Stimulated activated CD4-positive, alpha-beta T cell treated with anti-CD3 and anti-CD28 coated beads, Interleukin-2, amount 100 ng/mL, for 4 hours (primary cell): ENCODE results near the gene VIPR2.

Experiments used
- DNase-seq: peaks from one replicate; pipeline ENCODE4 v3.0.0-alpha.2; 2020; ENCODE audit warnings: low read depth

The VIPR2 gene

DNA sequence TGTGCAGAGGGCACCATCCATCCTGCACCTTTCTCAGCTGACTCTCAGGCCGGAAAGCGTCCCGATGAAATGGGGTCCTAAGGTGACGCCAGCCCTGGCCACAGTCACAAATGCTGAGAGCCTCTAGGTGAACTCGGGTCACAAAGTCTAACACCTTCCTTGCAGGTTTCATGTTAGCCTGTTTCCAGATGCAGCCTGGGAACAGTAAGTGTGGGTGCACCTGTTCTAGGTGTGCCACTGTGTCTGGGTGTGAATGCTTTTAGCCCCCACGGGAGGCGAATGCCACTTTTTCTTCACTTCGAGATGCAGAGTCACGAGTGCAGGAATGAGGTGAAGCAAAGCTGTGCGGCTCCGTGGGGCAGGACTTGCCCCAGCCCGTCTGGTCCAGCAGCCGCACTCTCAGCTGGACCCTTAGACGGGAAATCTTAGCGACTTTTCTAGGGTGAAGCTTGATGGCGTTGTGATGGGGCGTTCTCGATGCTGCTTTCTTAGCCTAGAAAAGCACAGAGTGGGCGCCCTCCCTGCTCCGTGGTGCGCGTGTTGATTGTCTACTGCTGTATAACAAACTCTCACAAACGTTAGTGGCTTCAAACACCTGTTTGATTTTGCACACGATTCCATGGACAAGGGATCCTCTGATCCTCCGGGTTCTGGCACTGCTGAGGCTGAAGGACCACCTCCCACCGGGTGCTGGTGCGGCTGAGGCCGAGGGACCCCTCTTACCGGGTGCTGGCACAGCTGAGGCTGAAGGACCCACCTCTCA is 13.6 kb upstream of the VIPR2 start:
- DNase-seq = no peak

DNA sequence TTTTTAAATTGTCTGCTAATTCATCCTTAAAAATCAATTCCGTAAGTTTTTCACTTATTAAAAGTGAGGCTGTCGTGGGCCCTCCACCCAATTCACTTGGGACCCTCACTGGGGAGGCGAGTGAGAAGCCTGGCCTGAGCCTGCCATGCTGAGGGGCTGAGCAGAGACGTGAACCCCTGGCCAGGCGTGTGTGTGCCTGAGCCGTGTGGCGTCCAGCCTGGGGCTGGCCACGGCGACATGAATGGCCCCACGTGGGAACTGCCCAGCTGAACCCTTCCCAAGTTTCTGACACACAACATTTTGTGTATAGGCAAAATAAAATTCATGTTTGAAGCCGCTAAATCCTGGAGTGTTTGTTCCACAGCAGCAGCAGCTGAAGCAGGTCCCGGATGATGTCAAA is 13.0 kb upstream of the VIPR2 start:
- DNase-seq = no peak

DNA sequence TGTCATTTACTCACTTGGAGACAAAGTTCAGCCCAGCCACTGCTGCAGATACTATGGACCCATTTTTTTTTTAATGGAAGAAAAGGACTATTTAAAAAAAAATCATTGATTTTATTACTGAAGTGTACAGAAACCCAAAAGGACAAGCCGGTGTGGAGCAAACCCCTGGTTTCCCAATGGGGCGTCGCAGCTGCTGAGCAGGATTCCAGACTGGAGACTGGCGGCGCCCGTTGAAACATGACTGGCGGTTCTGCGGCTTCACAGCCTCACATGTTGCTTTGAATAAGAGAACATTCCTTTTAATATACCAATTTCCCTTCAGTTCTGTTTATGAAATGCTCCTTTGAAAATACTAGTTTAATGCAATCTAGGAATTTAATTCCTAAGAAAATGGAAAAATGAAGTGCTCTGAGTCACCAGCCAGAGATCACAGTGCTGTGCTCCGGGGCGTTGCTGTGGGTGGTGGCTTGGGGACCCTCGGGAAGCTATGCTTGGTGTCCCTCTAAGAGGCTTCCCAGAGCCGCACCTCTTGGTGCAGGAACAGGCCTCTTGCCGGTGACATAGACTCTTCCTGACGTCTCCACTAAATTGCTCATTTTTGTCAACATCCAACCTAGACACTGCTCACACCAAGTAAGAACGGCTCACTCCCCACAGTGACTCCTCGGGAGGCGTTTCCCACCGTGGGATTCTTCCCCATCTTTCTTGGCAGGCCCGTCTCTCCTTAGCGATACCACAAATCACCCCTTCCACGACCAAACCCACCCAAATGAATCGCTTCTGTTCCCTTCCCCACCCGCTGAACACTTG is 12.0 kb upstream of the VIPR2 start:
- no peak for DNase-seq

DNA sequence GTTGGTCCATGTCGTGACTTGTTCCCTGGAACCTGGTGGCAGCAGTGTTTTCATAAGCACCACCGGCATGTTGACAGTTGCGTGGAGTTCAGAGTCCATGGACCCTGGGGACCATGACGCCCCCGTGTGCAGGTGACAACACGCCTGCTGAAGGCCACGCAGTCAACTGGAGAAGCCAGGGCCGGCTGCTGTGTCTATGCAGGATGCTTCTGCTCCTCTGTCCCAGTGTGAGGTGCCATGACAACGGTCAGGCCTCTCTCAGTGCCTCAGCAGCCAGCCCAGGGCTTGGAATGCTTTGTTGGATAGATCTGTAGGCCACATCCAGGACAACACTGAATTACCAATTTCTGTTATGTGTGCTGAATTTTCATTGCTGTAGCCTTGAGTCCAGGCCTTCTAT is 10.7 kb upstream of the VIPR2 start:
- DNase-seq = no peak

DNA sequence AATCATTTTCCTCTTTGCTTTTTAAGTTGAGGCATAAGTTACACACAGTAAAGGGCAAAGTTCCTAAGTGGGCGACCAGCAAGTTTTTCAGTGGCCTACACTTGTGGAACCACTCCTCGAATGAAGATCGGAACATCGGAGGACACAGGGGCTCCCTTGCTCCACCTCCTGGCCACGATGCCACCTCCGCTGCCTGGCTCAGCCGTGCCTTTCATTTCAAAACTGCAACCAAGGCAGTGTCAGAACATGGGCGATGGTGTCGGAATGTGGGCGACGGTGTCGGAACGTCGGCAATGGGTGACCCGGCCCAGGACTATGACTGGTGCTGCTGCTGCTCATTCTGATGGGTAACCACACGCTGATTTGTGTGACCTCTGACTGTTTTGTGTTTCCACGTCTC is 9.6 kb upstream of the VIPR2 start:
- DNase-seq = no peak

DNA sequence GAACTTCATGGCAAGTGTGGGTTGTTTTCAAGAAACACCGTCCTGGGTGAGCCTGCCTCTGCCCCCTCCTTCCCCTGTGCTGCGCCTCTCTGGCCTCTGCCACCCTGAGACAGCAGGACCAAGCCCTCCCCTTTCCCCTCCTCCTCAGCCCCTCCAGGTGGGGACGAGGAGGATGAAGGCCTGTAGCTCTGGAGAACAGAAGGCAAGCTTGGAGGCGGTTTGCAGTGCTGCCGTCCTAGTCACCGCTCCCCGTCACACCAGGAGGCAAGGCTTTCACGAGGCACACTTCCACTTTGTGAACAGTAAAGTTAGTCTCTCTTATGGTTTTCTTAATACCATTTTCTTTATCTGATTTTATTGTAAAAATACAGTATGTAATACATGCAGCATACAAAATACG is 8.8 kb upstream of the VIPR2 start:
- DNase-seq = no peak

DNA sequence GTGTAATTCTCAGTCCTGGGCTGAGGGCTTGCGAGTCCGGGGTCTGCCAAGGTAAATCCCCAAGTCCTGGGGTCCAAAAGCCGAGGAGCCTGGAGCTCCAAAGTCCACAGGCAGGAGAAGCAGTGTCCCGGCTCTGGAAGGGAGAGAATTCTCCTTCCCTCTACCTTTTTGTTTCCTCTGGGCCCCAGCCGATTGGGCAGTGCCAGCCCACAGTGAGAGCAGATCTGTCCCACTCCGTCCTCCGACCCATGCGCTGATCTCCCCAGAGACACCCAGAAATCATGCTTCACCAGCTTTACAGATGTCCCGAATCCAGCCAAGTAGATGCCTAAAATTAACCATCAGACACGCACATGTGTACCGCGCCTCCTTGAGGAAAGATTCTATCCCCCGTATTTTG is 8.1 kb upstream of the VIPR2 start:
- no peak for DNase-seq

DNA sequence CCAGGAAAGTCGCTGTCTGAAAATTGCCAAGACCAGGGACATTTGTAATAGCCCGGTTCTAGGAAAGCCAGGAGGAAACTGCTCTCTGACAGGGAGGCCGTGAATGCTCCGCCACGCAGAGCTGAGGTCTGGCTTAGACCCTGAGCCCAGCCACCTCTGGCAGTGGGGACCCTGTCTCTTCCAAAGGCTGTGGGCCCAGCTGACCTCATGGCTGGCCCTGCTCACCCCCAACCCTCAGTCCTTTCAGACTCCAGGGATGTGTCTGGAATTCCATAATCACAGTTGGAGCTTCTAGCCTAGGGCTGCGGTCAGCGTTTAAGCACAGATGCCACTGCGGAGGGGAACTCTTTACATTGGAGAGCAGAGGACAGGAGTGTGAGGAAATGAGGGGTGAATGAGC is 6.6 kb upstream of the VIPR2 start:
- DNase-seq = no peak

DNA sequence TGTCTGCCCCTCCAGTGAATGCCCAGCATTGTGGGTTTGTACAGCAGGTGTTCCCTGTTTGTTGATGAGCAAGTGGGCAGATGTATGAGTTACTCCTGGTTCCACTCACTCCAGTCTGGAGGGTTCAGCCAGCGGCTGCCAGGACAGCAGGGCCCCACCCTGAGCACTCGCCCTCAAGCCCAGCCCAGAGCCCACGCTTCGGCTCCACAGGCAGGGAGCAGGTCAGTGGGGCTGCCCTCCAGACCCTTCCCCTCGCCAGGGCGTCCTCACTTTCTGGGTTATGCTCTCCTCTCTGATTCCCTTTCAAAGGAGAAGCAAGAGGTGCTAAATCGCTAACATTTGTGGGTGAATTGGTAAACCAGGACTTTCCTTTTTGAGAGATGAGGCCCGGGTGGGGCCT is 4.8 kb upstream of the VIPR2 start:
- no peak for DNase-seq

DNA sequence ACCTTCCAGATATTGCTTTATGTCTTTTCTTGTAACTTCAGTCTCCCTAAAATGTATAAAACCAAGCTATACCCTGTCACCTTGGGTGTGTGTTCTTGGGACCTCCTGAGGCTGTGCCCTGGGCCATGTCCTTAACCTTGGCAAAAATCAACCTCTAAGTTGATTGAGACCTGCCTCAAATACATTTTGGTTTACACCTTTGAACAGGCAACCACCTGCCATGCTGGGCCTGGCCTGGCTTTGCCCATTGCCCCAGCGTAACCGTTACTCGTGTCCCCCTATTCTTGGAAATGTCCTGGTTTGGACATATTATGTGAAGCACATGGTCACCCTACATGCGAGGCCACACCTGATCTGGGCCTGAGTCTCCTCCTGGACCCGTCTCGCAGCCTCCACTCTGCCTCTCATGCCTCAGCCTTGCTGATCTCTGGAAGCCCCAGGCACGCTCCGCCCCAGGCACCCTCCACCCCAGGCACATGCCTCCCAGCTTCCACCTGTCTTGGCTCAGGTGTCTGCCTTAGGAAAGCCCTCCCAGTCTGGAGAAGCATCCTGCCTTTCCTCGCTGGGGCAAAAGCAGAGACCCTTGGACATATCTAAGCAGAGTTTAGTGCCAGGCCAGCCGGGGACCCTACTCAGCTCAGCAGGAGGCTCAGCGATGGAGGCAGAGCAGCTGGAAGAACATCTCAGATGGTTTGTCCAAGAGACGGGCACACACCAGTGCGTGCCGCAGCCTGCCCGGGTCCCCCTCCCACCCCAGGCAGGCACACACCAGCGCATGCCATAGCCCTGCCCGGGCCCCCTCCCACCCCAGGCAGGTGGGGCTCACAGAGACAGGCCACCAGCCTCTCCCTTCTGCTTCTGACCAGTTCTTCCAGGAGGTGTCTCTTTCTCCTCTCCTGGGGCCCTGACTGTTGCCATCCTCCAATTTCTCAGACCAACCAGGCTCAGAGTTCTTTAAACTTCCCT is 4.0 kb upstream of the VIPR2 start:
- no peak for DNase-seq

DNA sequence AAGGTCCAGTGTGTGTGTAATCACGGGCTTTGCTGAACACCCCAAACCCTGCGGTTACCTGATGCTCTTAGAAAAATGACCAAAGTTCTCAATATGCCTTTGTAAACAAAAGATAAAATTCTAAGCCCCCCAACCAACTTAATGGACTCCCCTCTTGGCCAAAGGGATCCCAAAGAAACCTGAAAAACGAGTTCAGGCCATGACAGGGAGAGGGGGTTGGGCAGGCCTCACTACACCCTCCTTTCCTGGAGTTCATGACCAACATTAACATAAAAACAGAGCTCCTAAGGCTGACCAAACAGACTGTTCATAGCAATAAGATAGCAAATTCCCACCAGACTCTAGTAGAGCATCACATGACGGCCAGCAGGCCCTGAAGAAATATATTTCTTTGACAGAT is 3.0 kb upstream of the VIPR2 start:
- no peak for DNase-seq

DNA sequence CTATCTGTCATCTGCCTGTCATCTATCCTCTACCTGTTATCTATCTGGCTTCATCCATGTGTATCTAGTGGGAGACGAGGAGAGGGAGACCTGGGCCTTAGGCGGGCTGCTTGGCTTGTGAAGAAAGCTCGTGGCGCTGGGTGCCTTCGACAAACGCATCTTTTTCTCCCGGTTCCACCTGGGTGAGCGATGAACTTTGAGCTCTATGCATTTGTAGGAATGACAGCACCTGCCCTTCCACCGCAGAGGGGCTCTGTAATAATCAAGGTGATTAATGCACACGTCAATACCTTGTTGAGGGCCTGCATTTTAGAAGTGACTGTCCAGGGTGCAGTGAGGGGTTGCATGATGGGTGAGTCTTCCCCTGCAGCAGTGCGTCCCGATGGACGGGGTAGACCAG is 2.6 kb upstream of the VIPR2 start:
- no peak for DNase-seq

DNA sequence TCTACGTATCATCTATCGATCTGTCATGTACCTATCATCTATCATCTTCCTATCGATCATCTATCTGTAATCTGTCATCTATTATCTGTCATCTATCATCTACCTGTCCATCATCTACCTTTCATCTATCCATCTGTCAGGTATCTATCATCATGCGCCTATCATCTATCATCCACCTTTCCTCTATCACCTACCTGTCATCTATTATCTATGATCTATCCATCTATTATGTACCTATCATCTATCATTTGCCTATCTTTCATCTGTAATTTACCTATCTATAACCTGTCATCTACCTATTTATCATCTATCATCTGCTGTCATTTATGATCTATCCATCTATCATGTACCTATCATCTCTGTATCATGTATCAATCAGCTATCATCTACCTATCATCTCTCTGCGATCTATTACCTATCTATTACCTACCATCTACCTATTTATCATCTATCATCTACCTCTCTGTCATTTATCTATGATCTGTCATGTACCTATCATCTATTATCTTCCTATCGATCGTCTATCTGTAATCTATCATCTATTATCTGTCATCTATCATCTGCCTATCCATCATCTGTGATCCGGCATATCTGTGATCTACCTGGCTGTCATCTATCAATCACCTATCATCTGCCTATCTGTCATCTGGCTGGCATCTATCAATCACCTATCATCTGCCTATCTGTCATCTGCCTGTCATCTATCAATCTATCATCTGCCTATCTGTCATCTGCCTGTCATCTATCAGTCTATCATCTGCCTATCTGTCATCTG is 1.6 kb upstream of the VIPR2 start:
- no peak for DNase-seq

DNA sequence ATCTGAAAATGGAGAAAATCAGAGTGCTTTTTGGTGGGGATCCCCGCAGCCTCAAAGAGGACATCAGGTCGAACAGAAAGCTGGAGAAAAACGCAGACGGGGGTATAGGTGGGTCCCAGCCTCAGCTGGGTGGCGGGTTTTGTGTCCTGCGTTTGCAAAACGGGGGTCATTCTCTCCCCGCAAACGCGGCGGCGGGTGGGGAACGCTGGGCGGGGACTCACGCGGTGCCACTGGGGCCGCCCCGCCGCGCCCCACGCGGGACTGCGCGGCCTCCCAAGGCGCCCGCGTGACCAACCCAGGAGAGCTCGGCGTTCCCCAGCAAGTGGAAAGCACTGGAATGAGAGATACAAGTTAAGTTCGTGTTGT is 806 bp upstream of the VIPR2 start:
- DNase-seq = no peak

DNA sequence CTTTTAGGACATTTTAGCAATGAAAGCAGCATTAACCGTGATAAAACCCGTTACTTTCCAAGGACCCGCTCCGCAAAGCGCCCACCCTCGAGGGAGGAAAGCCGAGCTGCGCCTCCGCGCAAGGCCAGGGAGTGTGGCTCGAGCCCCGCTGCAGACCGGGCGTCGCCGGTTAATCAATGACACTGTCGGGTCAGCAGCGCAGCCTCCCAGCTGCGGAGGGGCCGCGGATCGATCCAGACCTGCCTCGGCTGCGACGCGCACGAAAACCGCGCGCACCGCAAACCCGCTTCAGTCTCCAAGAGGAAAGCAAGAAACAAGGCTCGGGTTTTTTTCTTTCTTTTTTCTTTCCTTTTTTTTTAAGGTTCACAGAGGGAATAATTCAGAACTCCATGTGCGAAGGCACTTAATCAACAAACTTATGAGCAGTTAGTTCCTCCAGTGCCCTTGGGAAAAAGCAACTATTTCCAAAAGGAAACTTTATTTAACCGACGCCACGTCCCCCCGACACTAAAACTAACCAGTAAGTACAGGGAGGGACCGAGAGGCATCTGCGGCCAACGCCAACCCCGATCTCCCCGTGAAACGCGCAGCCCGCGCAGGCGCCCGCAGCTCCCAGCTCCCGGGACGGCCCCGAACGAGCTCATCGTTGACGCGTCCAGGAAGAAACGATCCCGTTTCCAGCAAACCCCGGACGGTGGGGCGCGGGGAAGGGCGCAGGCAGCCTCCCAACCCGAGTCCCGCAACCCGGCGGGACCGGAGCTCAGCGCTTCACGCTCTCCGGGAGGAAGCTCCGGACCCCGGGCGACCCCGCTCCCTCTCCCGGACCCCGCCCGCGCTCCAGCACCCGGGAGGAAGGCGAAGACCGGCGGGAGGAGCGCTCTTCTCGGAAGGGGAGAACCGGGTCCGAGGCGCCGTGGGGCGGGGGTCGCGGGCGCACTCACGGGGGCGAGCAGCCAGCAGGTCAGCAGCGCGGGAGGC is 598 bp downstream of the VIPR2 start:
- DNase-seq = no peak

DNA sequence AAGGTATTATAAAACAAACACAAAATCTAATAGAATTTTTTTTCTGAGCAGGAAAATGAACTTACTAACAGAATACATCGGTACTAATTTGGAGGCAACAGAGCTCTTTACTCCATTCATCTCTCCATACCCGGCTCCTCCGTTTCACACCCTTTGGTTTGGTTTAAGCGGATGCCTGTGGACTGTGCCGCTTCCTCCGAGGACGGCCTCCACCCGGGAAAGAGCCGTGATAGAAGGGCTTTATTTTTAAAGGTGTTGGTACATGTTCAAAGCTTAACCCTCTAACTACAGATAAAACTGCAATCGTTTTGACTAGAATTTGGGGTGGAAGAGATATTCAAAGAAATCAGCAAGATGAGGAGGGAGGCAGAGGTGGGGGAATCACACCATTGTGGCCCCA is 1.9 kb downstream of the VIPR2 start:
- DNase-seq = no peak

DNA sequence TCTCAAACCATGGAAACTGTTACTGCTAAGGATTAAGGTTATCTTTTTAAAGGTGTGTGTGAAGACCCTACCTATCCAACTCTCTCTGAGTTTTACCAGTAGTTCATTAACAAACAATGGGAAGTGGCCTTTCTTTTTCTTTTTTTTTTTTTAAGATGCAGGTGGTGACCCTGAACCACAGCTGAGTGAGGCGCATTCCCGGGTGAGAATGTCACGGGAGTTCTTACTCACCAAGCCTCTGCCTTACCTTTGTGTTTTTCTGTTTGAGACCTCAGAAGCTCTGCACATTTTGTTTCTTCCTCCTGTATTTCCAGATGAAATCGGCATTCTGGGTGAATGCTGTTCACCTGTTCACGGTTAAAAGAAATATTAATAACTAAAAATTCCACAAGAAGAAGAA is 2.5 kb downstream of the VIPR2 start:
- no peak for DNase-seq

DNA sequence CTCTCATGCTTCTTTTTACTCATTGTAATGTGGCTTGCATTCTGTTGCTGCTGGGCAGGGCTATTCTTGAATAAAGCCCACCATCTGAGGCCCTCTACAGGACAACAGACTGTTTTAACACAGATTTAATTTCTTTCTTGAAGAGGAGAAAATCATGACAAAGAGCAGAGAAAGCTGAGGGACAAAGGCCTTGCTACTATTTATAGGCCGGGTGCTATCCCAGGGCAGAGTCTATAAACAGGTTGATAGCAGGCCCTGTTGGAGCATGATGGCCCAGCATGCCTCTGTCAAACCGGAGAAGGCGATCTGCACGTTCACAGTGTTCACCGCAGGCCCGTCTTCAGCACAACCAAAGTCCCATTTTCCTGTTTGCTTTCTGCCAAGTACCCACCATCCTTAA is 3.0 kb downstream of the VIPR2 start:
- DNase-seq = no peak

DNA sequence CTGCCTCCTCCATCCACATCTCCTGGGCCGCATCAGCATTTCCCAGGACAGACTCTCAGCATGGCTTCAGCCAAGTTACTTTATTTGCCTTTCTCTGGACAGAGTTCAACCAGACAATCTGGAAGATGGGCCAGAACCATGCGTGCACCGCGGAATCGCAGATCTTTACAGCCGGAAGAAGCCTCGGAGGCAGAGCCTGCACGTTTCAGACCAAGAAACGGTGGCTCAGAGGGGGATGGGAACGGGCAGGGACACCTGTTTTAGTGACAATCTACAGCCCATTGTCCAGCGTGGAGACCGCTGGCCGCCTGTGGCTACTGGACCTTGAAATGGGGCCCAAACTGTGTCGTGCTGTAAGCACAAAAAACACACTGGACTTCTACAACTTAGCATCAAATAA is 3.5 kb downstream of the VIPR2 start:
- DNase-seq = no peak

DNA sequence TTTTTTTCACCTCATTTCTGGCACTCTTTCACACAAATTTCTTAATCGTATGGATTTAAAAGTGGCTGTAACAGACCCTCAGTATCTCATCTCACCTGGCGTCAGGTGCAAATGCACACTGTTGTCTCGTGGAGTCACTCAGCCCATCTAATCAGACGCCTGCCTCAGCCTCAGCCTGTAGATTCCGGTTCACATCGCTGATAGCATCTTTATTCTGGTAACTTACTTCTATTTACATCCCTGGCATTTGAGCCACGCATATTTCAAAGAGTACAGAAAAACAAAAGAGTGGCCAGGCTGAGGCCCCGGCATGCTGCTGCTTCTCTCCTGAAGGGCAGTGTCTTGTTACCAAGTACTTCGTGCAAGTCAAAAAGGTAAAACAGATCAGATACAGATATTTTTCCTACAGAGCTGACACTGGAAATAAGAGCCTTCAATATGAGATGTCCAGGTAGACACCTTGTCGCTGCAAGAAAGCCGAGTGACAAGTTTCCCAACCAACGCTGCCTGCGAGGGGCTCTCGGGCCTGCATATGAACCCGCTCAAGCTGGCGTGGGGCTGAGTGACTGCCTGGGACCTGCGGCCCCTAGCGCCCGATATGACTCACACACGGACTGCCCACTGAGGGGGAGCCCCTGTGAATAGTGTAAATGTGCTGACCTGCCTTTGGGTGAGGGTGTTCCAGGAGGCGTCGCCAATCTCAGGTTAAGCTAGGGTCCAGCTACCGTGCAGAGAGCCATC is 4.3 kb downstream of the VIPR2 start:
- DNase-seq = no peak
